ENCODE measurements around the gene SUN1. TPM values are rescaled to one million over a fixed set of nuclear protein-coding genes. Genes with fewer than 3 reads are reported as not detected.
"Not testable (repeated sequence)": the region's sequence is repeated elsewhere in the genome, so short reads cannot be mapped to it uniquely, and the experiment has no call there.

The SUN1 gene
- total RNA-seq, 3 donors from 2014 or later: 153 to 189 (median 160) TPM

DNA sequence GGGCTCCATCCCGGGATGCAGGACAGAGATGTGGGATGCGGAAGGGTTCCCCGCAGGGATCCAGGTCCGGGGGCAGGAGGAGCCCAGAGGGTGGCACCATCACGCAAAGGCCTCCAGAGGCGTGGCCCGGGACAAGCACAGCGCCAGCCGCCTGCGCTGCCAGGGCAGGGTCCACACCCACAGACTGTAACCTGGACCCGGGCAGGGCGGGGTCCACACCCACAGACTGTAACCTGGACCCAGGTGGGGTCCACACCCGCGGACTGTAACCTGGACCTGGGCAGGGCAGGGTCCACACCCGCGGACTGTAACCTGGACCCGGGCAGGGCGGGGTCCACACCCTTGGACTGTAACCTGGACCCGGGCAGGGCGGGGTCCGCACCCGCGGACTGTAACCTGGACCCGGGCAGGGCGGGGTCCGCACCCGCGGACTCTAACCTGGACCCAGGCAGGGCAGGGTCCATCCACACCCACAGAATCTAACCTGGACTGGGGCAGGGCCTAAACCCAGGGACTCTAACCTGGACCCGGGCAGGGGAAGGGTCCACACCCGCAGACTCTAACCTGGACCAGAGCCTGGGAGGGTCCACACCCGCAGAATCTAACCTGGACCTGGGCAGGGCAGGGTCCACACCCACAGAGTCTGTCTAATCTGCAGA, 37.5 kb upstream of the SUN1 start:
- H3K27me3 ChIP-seq: no peaks in the 10 kb centered on the region
- H3K4me1 ChIP-seq: no peaks in the 10 kb centered on the region
- no peaks in the 10 kb centered on the region for H3K36me3 ChIP-seq
- no peak for TF ChIP-seq POLR2AphosphoS5 (IDR thresholded peaks at IDR 0.05)
- TF ChIP-seq, protein P1, sequence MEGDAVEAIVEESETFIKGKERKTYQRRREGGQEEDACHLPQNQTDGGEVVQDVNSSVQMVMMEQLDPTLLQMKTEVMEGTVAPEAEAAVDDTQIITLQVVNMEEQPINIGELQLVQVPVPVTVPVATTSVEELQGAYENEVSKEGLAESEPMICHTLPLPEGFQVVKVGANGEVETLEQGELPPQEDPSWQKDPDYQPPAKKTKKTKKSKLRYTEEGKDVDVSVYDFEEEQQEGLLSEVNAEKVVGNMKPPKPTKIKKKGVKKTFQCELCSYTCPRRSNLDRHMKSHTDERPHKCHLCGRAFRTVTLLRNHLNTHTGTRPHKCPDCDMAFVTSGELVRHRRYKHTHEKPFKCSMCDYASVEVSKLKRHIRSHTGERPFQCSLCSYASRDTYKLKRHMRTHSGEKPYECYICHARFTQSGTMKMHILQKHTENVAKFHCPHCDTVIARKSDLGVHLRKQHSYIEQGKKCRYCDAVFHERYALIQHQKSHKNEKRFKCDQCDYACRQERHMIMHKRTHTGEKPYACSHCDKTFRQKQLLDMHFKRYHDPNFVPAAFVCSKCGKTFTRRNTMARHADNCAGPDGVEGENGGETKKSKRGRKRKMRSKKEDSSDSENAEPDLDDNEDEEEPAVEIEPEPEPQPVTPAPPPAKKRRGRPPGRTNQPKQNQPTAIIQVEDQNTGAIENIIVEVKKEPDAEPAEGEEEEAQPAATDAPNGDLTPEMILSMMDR (IDR thresholded peaks at IDR 0.05): no peak
- intact Hi-C loops (cut with DNase I; ENCODE audit: low total_unique reads): no loop called here
- DNase-seq (ENCODE audit: low spot score in 2 of 2): no peak
- H3K4me3 ChIP-seq: no peak overlapping the region
- no peak overlapping the region for H3K27ac ChIP-seq
- H3K9me3 ChIP-seq: no peaks in the 10 kb centered on the region

DNA sequence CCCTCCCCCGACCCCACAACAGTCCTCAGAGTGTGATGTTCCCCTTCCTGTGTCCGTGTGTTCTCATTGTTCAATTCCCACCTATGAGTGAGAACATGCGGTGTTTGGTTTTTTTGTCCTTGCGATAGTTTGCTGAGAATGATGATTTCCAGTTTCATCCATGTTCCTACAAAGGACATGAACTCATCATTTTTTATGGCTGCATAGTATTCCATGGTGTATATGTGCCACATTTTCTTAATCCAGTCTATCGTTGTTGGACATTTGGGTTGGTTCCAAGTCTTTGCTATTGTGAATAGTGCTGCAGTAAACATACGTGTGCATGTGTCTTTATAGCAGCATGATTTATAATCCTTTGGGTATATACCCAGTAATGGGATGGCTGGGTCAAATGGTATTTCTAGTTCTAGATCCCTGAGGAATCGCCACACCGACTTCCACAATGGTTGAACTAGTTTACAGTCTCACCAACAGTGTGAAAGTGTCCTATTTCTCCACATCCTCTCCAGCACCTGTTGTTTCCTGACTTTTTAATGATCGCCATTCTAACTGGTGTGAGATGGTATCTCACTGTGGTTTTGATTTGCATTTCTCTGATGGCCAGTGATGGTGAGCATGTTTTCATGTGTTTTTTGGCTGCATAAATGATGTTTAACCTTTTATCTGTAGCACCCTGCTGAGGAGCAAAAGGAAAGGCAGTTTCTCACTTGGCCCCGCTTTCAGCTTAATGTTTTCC, 35.7 kb upstream of the SUN1 start:
- H3K4me3 ChIP-seq; H3K4me1 ChIP-seq; H3K36me3 ChIP-seq; H3K9me3 ChIP-seq; DNase-seq (ENCODE audit: low spot score in 2 of 2); H3K27me3 ChIP-seq; H3K27ac ChIP-seq; intact Hi-C loops (cut with DNase I; ENCODE audit: low total_unique reads): not testable (repeated sequence)

DNA sequence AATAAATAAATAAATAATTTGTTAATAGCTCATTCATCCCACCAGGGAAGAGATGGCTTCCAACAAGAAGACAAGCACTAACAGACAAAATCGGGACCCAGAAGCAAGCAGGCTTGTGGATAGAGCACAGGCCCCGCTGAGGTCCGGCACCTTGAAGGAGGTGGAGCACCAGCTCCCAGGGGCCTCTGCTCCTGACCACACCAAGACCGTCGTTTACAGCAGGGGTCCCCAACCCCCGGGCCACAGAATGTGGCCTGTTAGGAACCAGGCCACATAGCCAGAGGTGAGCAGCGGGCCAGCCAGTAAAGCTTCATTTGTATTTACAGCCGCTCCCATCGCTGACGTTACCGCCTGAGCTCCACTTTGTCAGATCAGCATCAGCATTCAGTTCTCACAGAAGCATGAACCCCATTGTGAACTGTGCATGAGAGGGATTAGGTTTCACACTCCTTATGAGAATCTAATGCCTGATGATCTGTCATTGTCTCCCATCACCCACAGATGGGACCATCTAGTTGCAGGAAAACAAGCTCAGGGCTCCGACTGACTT, 33.3 kb upstream of the SUN1 start:
- peaks cover 0 to 3% of the 10 kb centered on the region in 2 donors for H3K4me1 ChIP-seq

DNA sequence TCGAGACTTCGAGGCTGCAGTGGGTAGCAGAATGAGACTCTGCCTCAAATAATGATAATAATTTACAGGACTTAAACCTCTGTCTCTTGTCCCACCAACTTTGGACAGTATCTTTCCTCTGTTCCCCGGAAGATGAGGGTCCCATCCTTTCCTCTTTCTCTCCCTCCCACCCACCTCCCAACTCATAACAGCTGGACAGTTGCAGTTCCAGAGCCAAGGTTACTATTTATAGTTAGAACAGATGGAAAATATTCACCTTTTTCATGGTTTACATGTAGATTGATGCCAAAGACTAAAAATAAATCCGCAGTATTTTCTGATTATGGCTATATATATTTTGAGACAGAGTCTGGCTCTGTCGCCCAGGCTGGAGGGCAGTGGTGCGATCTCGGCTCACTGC, 31.6 kb upstream of the SUN1 start:
- no peaks in the 10 kb centered on the region for H3K36me3 ChIP-seq
- no peak for TF ChIP-seq POLR2AphosphoS5 (IDR thresholded peaks at IDR 0.05)
- TF ChIP-seq, protein P1 (IDR thresholded peaks at IDR 0.05): no peak
- TF ChIP-seq POLR2A (IDR thresholded peaks at IDR 0.05): no peak
- H3K9me3 ChIP-seq: no peaks in the 10 kb centered on the region
- peaks cover 0 to 3% of the 10 kb centered on the region in 2 donors for H3K4me1 ChIP-seq
- intact Hi-C loops (cut with DNase I; ENCODE audit: low total_unique reads): no loop called here
- no peak overlapping the region for H3K4me3 ChIP-seq
- H3K27ac ChIP-seq: no peak overlapping the region
- H3K27me3 ChIP-seq: no peaks in the 10 kb centered on the region
- no peak for DNase-seq (ENCODE audit: low spot score in 2 of 2)

More for the DNA sequence above, 33.3 kb upstream of the SUN1 start:
- Histone ChIP-seq H3K9me3 (no peaks in the 10 kb centered on the region), H3K36me3 (no peaks in the 10 kb centered on the region), H3K4me3 (no peak overlapping the region), H3K27me3 (no peaks in the 10 kb centered on the region), H3K27ac (no peak overlapping the region)
- intact Hi-C loops (cut with DNase I; ENCODE audit: low total_unique reads): no loop called here
- no peak for DNase-seq (ENCODE audit: low spot score in 2 of 2)
- TF ChIP-seq POLR2A (IDR thresholded peaks at IDR 0.05): no peak
- no peak for TF ChIP-seq POLR2AphosphoS5 (IDR thresholded peaks at IDR 0.05)
- TF ChIP-seq, protein P1 (IDR thresholded peaks at IDR 0.05): no peak

DNA sequence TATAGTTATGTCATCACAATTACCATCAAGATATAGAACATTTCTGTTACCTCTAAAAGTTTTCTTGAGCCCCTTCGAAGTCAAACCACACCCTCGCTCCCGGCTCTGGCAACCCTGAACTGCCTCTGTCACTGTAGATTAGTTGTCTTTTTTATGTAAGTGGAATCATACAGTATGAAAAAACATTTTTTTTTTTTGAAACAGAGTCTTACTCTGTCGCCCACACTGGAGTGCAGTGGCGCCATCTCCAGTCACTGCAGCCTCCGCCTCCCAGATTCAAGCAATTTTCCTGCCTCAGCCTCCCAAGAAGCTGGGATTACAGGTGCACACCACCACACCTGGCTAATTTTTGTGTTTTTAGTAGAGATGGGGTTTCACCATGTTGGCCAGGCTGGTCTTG, 30.9 kb upstream of the SUN1 start:
- H3K27me3 ChIP-seq; intact Hi-C loops (cut with DNase I; ENCODE audit: low total_unique reads): not testable (repeated sequence)
- peak overlapping the region; percentile 89 to 92 for H3K27ac ChIP-seq

DNA sequence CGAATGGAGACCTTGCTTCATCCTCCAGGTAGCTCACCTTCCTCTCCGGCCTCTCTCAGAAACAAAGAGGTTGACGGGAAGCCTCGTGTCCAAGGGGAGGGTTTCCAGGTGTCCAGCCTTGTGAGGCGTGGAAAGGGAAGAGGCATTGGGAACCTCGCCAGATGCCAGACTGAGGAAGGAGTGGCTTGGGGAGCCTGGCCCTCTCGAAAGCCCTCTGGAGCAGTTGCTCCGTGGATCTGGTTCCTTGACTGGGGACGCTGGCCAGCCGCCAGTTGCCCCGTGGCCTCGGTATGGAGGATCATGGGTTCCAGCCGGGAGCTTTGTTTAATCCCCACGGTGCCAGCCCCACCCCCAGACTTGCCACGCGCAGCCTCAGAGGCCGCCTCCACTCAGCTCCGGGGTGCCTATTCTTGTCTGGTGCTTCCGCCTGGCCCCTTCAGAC, 30.3 kb upstream of the SUN1 start:
- peak; percentile 46 to 59 (median 51) for TF ChIP-seq POLR2AphosphoS5 (IDR thresholded peaks at IDR 0.05)
- TF ChIP-seq, protein P1 (IDR thresholded peaks at IDR 0.05): no peak
- TF ChIP-seq POLR2A (IDR thresholded peaks at IDR 0.05): peak; percentile 33
- intact Hi-C loops (cut with DNase I; ENCODE audit: low total_unique reads): no loop called here

More for the DNA sequence above, 30.9 kb upstream of the SUN1 start:
- H3K4me1 ChIP-seq, H3K36me3 ChIP-seq, H3K9me3 ChIP-seq: not testable (repeated sequence)
- H3K4me3 ChIP-seq: peak overlapping the region in 1 of 3 donors; percentile 47
- peak in 1 of 2 donors; percentile 41 for DNase-seq (ENCODE audit: low spot score in 2 of 2)

More for the DNA sequence above, 30.3 kb upstream of the SUN1 start:
- H3K27ac ChIP-seq: peak overlapping the region; percentile 89 to 92
- H3K27me3 ChIP-seq: no peaks in the 10 kb centered on the region
- H3K36me3 ChIP-seq: no peaks in the 10 kb centered on the region
- no peaks in the 10 kb centered on the region for H3K9me3 ChIP-seq
- H3K4me1 ChIP-seq: peaks cover 0 to 3% of the 10 kb centered on the region in 2 donors
- H3K4me3 ChIP-seq: peak overlapping the region in 2 of 3 donors; percentile 31 to 47
- DNase-seq (ENCODE audit: low spot score in 2 of 2): peak; percentile 84 to 89

All from breast epithelium (tissue), 4 donors.